ENCODE measurements around the gene OR9A2.

DNA sequence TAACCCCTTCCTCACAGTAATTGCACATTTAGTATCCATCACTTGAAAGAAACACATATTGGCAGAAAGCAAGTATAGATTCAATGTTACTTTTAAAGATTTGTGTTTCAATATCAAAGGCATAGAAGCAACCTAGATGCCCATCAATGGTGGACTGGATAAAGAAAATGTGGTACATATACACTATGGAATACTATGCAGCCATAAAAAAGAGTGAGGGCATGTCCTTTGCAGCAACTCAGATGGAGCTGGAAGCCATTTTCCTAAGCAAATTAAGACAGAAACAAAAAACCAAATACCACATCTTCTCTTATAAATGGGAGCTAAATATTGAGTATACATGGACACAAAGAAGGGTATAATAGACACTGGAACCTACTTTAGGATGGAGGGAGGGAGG, 28.8 kb upstream of the OR9A2 start:
- TF ChIP-seq, protein P1, sequence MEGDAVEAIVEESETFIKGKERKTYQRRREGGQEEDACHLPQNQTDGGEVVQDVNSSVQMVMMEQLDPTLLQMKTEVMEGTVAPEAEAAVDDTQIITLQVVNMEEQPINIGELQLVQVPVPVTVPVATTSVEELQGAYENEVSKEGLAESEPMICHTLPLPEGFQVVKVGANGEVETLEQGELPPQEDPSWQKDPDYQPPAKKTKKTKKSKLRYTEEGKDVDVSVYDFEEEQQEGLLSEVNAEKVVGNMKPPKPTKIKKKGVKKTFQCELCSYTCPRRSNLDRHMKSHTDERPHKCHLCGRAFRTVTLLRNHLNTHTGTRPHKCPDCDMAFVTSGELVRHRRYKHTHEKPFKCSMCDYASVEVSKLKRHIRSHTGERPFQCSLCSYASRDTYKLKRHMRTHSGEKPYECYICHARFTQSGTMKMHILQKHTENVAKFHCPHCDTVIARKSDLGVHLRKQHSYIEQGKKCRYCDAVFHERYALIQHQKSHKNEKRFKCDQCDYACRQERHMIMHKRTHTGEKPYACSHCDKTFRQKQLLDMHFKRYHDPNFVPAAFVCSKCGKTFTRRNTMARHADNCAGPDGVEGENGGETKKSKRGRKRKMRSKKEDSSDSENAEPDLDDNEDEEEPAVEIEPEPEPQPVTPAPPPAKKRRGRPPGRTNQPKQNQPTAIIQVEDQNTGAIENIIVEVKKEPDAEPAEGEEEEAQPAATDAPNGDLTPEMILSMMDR (IDR thresholded peaks at IDR 0.05): no peak
- TF ChIP-seq POLR2A (IDR thresholded peaks at IDR 0.05): no peak

Measured in body of pancreas (tissue), 4 donors.